GM18502 (cell line): ENCODE results near the gene JUP.
A peak's percentile ranks its signal among the peaks of the same experiment; 100 is the strongest.
"Not testable (repeated sequence)": the region's sequence is repeated elsewhere in the genome, so short reads cannot be mapped to it uniquely, and the experiment has no call there.

Source experiments
- ATAC-seq: cut with Tn5 transposase; IDR thresholded peaks from one replicate; pipeline ENCODE4 v1.9.1; 2021; ENCODE audit warnings: mild to moderate bottlenecking; ENCODE audit not compliant: unreplicated experiment, poor library complexity

The JUP gene

GRCh38 chr17:41786227-41787020 lies at the start of gene JUP:
TSS of gene JUP (minus strand) at chr17:41786711. CDS start at chr17:41771854, 14,857 bp downstream.
- peak; percentile 85 for ATAC-seq

- peak; percentile 56 for ATAC-seq
Measured at GRCh38 chr17:41835800-41836549, 49.5 kb upstream of the JUP start, which contains the start of gene NT5C3B. TSS of gene NT5C3B (minus strand) at chr17:41836232. CDS start at chr17:41836193, 39 bp downstream.

- ATAC-seq = peak; percentile 25
Measured at GRCh38 chr17:41835214-41835799, 48.8 kb upstream of the JUP start.

- not testable (repeated sequence) for ATAC-seq
Measured at GRCh38 chr17:41829961-41830360, 43.5 kb upstream of the JUP start.

- no peak for ATAC-seq
Measured at GRCh38 chr17:41825175-41825845, 38.8 kb upstream of the JUP start.

GRCh38 chr17:41824086-41824485 lies 37.6 kb upstream of the JUP start:
- ATAC-seq = no peak

- no peak for ATAC-seq
Measured at GRCh38 chr17:41823580-41823979, 37.1 kb upstream of the JUP start.

GRCh38 chr17:41823141-41823524 lies 36.6 kb upstream of the JUP start:
- no peak for ATAC-seq

- ATAC-seq = no peak
Measured at GRCh38 chr17:41822216-41823140, 36.0 kb upstream of the JUP start.

- ATAC-seq = no peak
Measured at GRCh38 chr17:41821776-41822175, 35.3 kb upstream of the JUP start.

- ATAC-seq = no peak
Measured at GRCh38 chr17:41818024-41818423, 31.5 kb upstream of the JUP start.

- no peak for ATAC-seq
Measured at GRCh38 chr17:41816637-41817320, 30.3 kb upstream of the JUP start.

- ATAC-seq = no peak
Measured at GRCh38 chr17:41814195-41814594, 27.7 kb upstream of the JUP start.

GRCh38 chr17:41813699-41814124 lies 27.2 kb upstream of the JUP start:
- no peak for ATAC-seq

- no peak for ATAC-seq
Measured at GRCh38 chr17:41813152-41813680, 26.7 kb upstream of the JUP start.

GRCh38 chr17:41812381-41813151 lies 26.1 kb upstream of the JUP start, which contains the start of gene FKBP10:
TSS of gene FKBP10 (plus strand) at chr17:41813004. CDS start at chr17:41813035, 31 bp downstream.
- no peak for ATAC-seq

- peak; percentile 60 for ATAC-seq
Measured at GRCh38 chr17:41811549-41812380, 25.3 kb upstream of the JUP start, which contains the start of gene P3H4. TSS of gene P3H4 (minus strand) at chr17:41811949. CDS start at chr17:41811915, 34 bp downstream.
